ENCODE results near the gene LTA. TPM values are rescaled to one million over a fixed set of nuclear protein-coding genes. Genes with fewer than 3 reads are reported as not detected.

The LTA gene
- total RNA-seq, 2 donors from 2014 or later = 1.2 TPM; not detected in 1

DNA sequence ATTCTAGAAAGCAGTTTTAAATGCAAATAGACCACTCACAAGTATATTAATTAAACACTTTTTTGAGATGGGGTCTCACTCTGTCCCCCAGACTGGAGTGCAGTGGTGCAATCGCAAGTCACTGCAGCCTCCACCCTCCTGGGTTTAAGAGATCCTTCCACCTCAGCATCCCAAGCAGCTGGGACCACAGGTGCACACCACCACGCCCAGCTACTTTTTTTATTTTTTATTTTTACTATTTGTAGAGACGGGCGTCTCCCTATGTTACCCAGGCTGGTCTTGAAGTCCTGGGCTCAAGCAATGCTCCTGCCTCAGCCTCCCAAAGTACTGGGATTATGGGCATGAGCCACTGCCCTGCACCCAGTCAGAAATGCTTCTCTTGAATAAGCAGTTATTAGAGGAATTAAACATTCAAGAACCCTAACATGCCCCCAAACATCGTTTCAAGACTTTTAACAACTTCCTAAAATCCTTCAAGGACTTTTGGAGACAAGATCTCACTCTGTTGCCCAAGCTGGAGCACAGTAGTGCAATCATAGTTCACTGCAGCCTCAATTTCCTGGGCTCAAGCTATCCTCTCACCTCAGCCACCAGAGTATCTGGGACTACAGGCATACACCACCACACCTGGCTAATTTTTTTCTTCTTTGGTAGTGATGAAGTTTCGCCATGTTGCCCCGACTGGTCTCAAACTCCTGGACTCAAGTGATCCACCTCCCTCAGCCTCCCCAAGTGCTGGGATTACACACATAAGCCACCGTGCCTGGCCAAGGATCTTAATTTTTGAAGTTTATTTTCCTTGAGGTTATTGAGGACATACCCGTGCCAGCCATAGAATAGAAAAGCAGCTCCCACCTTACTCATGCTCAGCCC, 40.1 kb upstream of the LTA start:
- Histone ChIP-seq H3K36me3 (peaks cover 15 to 34% of the 10 kb centered on the region in 2 donors), H3K27ac (no peak overlapping the region), H3K4me3 (no peak overlapping the region), H3K9me3 (no peaks in the 10 kb centered on the region), H3K27me3 (replicated peaks; ENCODE audit: insufficient read depth) (no peaks in the 10 kb centered on the region), H3K4me1 (replicated peaks) (no peaks in the 10 kb centered on the region)
- WGBS = 65% methylated on average over 9 of the region's 9 CpGs
- TF ChIP-seq POLR2A (IDR thresholded peaks at IDR 0.05) = no peak
- no peak for TF ChIP-seq POLR2AphosphoS5 (IDR thresholded peaks at IDR 0.05)
- TF ChIP-seq, protein P1, sequence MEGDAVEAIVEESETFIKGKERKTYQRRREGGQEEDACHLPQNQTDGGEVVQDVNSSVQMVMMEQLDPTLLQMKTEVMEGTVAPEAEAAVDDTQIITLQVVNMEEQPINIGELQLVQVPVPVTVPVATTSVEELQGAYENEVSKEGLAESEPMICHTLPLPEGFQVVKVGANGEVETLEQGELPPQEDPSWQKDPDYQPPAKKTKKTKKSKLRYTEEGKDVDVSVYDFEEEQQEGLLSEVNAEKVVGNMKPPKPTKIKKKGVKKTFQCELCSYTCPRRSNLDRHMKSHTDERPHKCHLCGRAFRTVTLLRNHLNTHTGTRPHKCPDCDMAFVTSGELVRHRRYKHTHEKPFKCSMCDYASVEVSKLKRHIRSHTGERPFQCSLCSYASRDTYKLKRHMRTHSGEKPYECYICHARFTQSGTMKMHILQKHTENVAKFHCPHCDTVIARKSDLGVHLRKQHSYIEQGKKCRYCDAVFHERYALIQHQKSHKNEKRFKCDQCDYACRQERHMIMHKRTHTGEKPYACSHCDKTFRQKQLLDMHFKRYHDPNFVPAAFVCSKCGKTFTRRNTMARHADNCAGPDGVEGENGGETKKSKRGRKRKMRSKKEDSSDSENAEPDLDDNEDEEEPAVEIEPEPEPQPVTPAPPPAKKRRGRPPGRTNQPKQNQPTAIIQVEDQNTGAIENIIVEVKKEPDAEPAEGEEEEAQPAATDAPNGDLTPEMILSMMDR (IDR thresholded peaks at IDR 0.05) = no peak
- no peak for DNase-seq (ENCODE audit: low spot score)
- intact Hi-C loops (cut with DNase I) = no loop called here

DNA sequence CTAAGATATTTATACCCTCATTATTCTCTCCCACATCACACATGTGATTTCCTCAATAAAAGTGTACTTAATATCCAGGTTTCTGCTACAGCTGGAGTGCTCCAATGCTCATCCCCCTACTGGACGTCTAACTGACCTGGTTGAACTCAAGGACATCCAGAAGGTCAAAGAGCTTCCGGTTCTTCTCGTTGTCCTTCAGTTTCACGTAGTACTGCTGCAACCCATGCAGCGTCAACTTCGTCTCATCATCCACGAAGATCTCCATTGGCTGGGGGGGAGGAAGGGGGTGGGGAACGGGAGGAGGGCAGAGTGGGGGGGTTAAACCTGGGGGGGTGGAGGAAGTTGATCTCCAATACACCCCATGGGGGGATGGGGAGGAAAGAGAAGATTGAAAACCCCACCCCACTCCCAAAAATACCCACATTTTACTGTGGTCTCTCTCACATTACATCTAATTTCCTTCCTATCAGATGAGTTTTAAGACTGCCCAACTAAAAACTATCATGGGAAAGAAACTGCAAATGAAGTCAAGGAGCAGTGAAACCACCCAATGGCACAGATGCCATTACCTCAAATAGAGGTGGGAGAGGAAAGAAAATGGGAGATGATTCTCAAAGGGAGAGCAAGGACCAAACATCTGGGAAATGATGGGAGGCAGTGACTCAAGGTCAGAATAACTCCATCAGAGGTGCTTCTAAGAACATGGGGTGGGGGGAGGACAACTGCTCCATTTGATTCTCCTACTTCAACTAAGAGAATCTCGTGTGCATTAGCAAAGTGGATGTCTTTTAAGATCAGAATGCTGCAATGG, 39.2 kb upstream of the LTA start:
- H3K4me3 ChIP-seq = no peak overlapping the region
- intact Hi-C loops (cut with DNase I) = no loop called here
- no peak overlapping the region for H3K27ac ChIP-seq
- 60% methylated on average over 9 of the region's 9 CpGs for WGBS
- peaks cover 15 to 40% of the 10 kb centered on the region in 2 donors for H3K36me3 ChIP-seq
- TF ChIP-seq POLR2AphosphoS5 (IDR thresholded peaks at IDR 0.05) (no peak), POLR2A (IDR thresholded peaks at IDR 0.05) (no peak)
- TF ChIP-seq, protein P1 (IDR thresholded peaks at IDR 0.05) = no peak
- no peaks in the 10 kb centered on the region for H3K4me1 ChIP-seq (replicated peaks)
- no peaks in the 10 kb centered on the region for H3K27me3 ChIP-seq (replicated peaks; ENCODE audit: insufficient read depth)
- no peak for DNase-seq (ENCODE audit: low spot score)
- no peaks in the 10 kb centered on the region for H3K9me3 ChIP-seq

DNA sequence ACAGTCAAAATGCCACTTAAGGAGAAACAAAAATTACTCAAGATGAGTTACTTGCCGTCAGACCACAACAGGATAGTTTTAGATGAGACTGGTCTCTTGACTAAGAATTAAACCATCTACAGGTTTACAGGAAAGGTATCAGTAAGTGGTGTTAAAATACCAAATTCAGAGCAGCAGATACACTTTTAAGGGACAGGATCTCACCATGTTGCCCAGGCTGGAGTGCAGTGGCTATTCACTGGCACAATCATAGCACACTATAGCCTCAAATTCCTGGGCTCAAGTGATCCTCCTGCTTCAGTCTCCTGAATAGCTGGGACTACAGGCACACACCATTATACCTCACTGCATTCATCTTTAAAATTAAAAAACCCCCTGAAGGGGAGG, 38.6 kb upstream of the LTA start:
- Histone ChIP-seq H3K4me3 (no peak overlapping the region), H3K27ac (no peak overlapping the region), H3K4me1 (replicated peaks) (peaks cover under 1% of the 10 kb centered on the region), H3K36me3 (peaks cover 15 to 41% of the 10 kb centered on the region in 2 donors), H3K27me3 (replicated peaks; ENCODE audit: insufficient read depth) (no peaks in the 10 kb centered on the region), H3K9me3 (no peaks in the 10 kb centered on the region)
- no peak for DNase-seq (ENCODE audit: low spot score)
- TF ChIP-seq POLR2A (IDR thresholded peaks at IDR 0.05) (no peak), POLR2AphosphoS5 (IDR thresholded peaks at IDR 0.05) (no peak)
- TF ChIP-seq, protein P1 (IDR thresholded peaks at IDR 0.05) = no peak
- intact Hi-C loops (cut with DNase I) = no loop called here
- 84% methylated on average over 1 of the region's 1 CpG for WGBS

DNA sequence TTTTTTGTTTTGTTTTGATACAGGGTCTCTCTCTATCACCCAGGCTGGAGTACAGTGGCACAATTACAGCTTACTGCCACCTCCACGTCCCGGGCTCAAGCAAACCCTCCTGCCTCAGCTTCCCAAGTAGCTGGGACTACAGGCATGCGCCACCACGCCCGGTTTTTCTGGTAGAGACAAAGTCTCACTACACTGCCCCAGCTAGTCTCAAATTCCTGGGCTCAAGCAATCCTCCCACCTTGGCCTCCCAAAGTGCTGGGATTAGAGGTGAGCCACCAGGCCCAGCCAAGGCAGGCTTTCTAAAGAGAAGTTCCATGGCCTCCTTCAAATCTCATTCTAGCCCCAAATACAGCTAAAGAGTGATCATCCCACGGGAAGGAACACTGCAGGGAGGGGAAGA, 38.1 kb upstream of the LTA start:
- WGBS = 91% methylated on average over 6 of the region's 6 CpGs
- H3K27ac ChIP-seq = no peak overlapping the region
- intact Hi-C loops (cut with DNase I) = no loop called here
- H3K36me3 ChIP-seq = peaks cover 15 to 41% of the 10 kb centered on the region in 2 donors
- no peak overlapping the region for H3K4me3 ChIP-seq
- no peaks in the 10 kb centered on the region for H3K9me3 ChIP-seq
- no peaks in the 10 kb centered on the region for H3K27me3 ChIP-seq (replicated peaks; ENCODE audit: insufficient read depth)
- H3K4me1 ChIP-seq (replicated peaks) = peaks cover 6% of the 10 kb centered on the region
- no peak for TF ChIP-seq POLR2A (IDR thresholded peaks at IDR 0.05)
- TF ChIP-seq, protein P1 (IDR thresholded peaks at IDR 0.05) = no peak
- TF ChIP-seq POLR2AphosphoS5 (IDR thresholded peaks at IDR 0.05) = no peak
- no peak for DNase-seq (ENCODE audit: low spot score)

Measured in prostate gland (tissue), 2 donors.